Measurements from ENCODE around the gene REXO1. TPM values are rescaled to one million over a fixed set of nuclear protein-coding genes. Genes with fewer than 3 reads are reported as not detected.

Gene REXO1
- total and polyA plus RNA-seq, 9 of the 15 experiments (the other 6 are each of a cell fraction or from before 2014, with no cell fraction given), result 0.04 to 63.3 (median 15.8) TPM

DNA sequence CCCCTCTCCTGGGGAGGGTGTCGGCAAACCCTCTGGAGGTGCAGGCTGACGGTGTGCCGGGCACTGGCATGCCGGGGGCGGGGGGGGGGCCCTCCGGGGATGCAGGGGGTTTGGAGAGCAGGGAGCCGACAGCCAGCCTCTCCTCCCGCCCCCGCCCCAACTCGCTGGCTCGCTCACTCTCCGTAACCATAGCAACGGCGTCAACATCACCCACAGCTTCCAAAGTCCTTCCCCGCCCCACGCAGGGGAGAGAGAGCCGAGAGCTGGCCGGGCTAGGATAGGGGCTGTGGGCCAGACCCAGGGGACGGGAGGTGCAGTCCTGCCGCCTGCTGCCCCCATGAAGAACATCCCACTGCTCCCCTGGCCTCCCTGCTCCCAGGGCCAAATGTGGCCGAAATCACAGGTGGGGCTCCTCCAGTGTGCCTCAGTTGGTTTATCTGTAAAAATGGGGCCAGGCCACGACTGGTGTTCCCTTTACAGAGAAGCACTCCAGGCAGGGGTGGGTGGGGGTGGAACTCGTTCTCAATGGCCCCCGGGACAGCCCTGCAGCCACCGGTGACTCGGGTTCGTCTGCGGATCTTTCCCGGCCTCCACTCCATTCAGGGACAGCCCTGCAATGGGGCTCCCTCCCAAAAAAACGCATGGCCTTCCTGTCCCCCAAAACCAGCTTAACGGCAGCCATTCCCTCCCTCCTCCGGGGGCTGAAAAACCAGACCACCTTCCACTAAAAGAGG is 11.9 kb upstream of the REXO1 start (continued):
- TF ChIP-seq ZNF561 (CRISPR knock-in tag; conservative IDR thresholded peaks at IDR 0.05) (no peak), BMI1 (IDR thresholded peaks at IDR 0.05; ENCODE audit: low read length) (peak; percentile 89), NR4A1 (CRISPR knock-in tag; IDR thresholded peaks at IDR 0.05) (no peak), NR4A1 (tag; IDR thresholded peaks at IDR 0.05) (no peak), MBD1 (CRISPR knock-in tag; IDR thresholded peaks at IDR 0.05) (no peak), EGR1 (conservative IDR thresholded peaks at IDR 0.05) (peak; percentile 84), SMAD1 (IDR thresholded peaks at IDR 0.05; ENCODE audit: low read depth, low read length, partially characterized antibody) (peak; percentile 22), MXI1 (IDR thresholded peaks at IDR 0.05; ENCODE audit: low read depth, low read length) (peak; percentile 49), MEF2A (IDR thresholded peaks at IDR 0.05; ENCODE audit: control insufficient read depth, low read depth, low read length) (no peak), SLC30A9 (CRISPR knock-in tag; IDR thresholded peaks at IDR 0.05) (no peak), SMAD4 (CRISPR knock-in tag; conservative IDR thresholded peaks at IDR 0.05) (no peak), VEZF1 (CRISPR knock-in tag; IDR thresholded peaks at IDR 0.05) (peak; percentile 78), FOXJ3 (CRISPR knock-in tag; IDR thresholded peaks at IDR 0.05) (peak; percentile 92), NCOA2 (IDR thresholded peaks at IDR 0.05; ENCODE audit: partially characterized antibody in 2 of 2) (no peak), HDAC1 (IDR thresholded peaks at IDR 0.05) (peak in 1 of 2 experiments; percentile 65; a peak in 2 of 4 replicates), RBFOX2 (IDR thresholded peaks at IDR 0.05; ENCODE audit: low read depth, low read length) (peak; percentile 17; the same call in 1 of the 2 replicates), CTBP1 (IDR thresholded peaks at IDR 0.05; ENCODE audit: borderline replicate concordance) (peak; percentile 27; the same call in 1 of the 2 replicates), MNT (conservative IDR thresholded peaks at IDR 0.05) (peak; percentile 31 to 64; a peak in 2 of 4 replicates), SRF (CRISPR knock-in tag; IDR thresholded peaks at IDR 0.05) (no peak)
- TF ChIP-seq, protein P1, sequence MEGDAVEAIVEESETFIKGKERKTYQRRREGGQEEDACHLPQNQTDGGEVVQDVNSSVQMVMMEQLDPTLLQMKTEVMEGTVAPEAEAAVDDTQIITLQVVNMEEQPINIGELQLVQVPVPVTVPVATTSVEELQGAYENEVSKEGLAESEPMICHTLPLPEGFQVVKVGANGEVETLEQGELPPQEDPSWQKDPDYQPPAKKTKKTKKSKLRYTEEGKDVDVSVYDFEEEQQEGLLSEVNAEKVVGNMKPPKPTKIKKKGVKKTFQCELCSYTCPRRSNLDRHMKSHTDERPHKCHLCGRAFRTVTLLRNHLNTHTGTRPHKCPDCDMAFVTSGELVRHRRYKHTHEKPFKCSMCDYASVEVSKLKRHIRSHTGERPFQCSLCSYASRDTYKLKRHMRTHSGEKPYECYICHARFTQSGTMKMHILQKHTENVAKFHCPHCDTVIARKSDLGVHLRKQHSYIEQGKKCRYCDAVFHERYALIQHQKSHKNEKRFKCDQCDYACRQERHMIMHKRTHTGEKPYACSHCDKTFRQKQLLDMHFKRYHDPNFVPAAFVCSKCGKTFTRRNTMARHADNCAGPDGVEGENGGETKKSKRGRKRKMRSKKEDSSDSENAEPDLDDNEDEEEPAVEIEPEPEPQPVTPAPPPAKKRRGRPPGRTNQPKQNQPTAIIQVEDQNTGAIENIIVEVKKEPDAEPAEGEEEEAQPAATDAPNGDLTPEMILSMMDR (IDR thresholded peaks at IDR 0.05 in 2 of 3, conservative IDR thresholded peaks at IDR 0.05 in 1 of 3; ENCODE audit: insufficient read depth in 2 of 3, low read depth in 1 of 3, low read length in 3 of 3), result 0 out of 6 replicates have a peak, but pooled peaks of 1 of the 3 experiments have one; percentile 10

All from K562 (cell line).